Activated T-cell treated with anti-CD3 and anti-CD28 coated beads, Interleukin-2, amount 50 U/mL, for 1 hour (primary cell): ENCODE data around the gene CYLD.

Source experiments
- DNase-seq: peaks from one replicate; pipeline ENCODE4 v3.0.0-alpha.2; 2020

Gene CYLD

GRCh38 chr16:50789757-50790156, 47.9 kb downstream of the CYLD start:
- no peak for DNase-seq

GRCh38 chr16:50791522-50791921, 49.6 kb downstream of the CYLD start:
- no peak for DNase-seq

GRCh38 chr16:50796829-50797228, 54.9 kb downstream of the CYLD start:
- DNase-seq = no peak

GRCh38 chr16:50797456-50797855, 55.6 kb downstream of the CYLD start:
- no peak for DNase-seq

GRCh38 chr16:50800074-50800473, 58.2 kb downstream of the CYLD start:
- DNase-seq = no peak

- DNase-seq = no peak
These were observed 59.1 kb downstream of the CYLD start for GRCh38 chr16:50801036-50801435.

GRCh38 chr16:50802000-50802399, 60.1 kb downstream of the CYLD start:
- DNase-seq = no peak

GRCh38 chr16:50802961-50803360, 61.1 kb downstream of the CYLD start:
- DNase-seq = no peak

- DNase-seq = no peak
These were observed 62.5 kb downstream of the CYLD start for GRCh38 chr16:50804290-50804907.

- DNase-seq = peak; percentile 84
These were observed 64.5 kb downstream of the CYLD start for GRCh38 chr16:50806099-50807062.

GRCh38 chr16:50808929-50809538, 67.1 kb downstream of the CYLD start:
- DNase-seq = no peak

GRCh38 chr16:50809561-50809960, 67.7 kb downstream of the CYLD start:
- DNase-seq = no peak

- DNase-seq = no peak
These were observed 68.5 kb downstream of the CYLD start for GRCh38 chr16:50810241-50810965.

GRCh38 chr16:50812046-50812445, 70.2 kb downstream of the CYLD start:
- no peak for DNase-seq

- no peak for DNase-seq
These were observed 71.1 kb downstream of the CYLD start for GRCh38 chr16:50812876-50813466.

- no peak for DNase-seq
These were observed 72.2 kb downstream of the CYLD start for GRCh38 chr16:50814052-50814451.

- no peak for DNase-seq
These were observed 72.7 kb downstream of the CYLD start for GRCh38 chr16:50814541-50814940.

- DNase-seq = no peak
These were observed 73.5 kb downstream of the CYLD start for GRCh38 chr16:50815382-50815781.

GRCh38 chr16:50816901-50817555, 75.1 kb downstream of the CYLD start:
- DNase-seq = no peak

- DNase-seq = no peak
These were observed 76.5 kb downstream of the CYLD start for GRCh38 chr16:50818380-50818779.

GRCh38 chr16:50819706-50820105, 77.8 kb downstream of the CYLD start:
- no peak for DNase-seq

- no peak for DNase-seq
These were observed 78.3 kb downstream of the CYLD start for GRCh38 chr16:50820225-50820624.
